HepG2 (cell line): Measurements from ENCODE around the gene ARHGEF11. TPM values are rescaled to one million over a fixed set of nuclear protein-coding genes. Genes with fewer than 3 reads are reported as not detected.

Experiments
- ATAC-seq: fragments of 200-7000 bp; cut with Tn5 transposase; 3 replicates; pipeline ENCODE4 v1.9.1; 2020; ENCODE audit warnings: mild to moderate bottlenecking, moderate library complexity
- BruUV-seq: library from RNA; stranded (reverse); fragments of 400-500 nt; replicated peaks from 2 replicates; lab custom pipeline; 2021; lab: Mats Ljungman, UMichigan
- CTCF ChIA-PET: fragments of 300-600 bp; formaldehyde crosslinking; extraction: SDS; loops from one replicate; lab custom pipeline; 2021; ENCODE audit warnings: low total read pairs, inconsistent platforms, low intra/inter-chr PET ratio; lab: Yijun Ruan, JAX
- POLR2A ChIA-PET: fragments of 350-600 bp; sonication (Branson Sonifier 250); formaldehyde crosslinking; loops from one replicate; lab custom pipeline; 2020; ENCODE audit warnings: antibody characterized with exemption, inconsistent platforms; lab: Yijun Ruan, JAX
- DNase-seq: peaks from one replicate; pipeline ENCODE4 v3.0.0-alpha.2; 2015; ENCODE audit warnings: low spot score
- FAIRE-seq: peaks from 3 replicates; lab custom pipeline; 2011; peaks lifted over from hg19 to GRCh38; lab: Jason Lieb, UNC
- H2AFZ ChIP-seq: one replicate; pipeline ENCODE4 v1.6.1; 2011; ENCODE audit warnings: low read length, inconsistent platforms
- H3K27ac ChIP-seq: fragments of 300-600 bp; 3 replicates; pipeline ENCODE4 v1.8.0; 2011; ENCODE audit warnings: mixed run types, mild to moderate bottlenecking, mixed read lengths, low read length, inconsistent platforms; ENCODE audit not compliant: insufficient read depth; ENCODE audit errors: extremely low read length
- H3K27me3 ChIP-seq, 2 experiments: fragments of 200-600 bp in 1 of 2; 2 replicates in 1 of 2; 3 replicates in 1 of 2; pipeline versions ENCODE4 v1.6.0 to v1.8.0; 2011; ENCODE audit warnings: low read length in 2 of 2, mild to moderate bottlenecking in 2 of 2, moderate library complexity in 2 of 2, inconsistent platforms in 1 of 2; ENCODE audit not compliant: insufficient read depth in 2 of 2, control insufficient read depth in 1 of 2
- H3K36me3 ChIP-seq, 2 experiments: fragments of 200-600 bp in 1 of 2; replicated peaks in 1 of 2; 2 replicates in 1 of 2; 3 replicates in 1 of 2; pipeline versions ENCODE4 v1.5.1 to v1.8.0; 2011; ENCODE audit warnings: low read length in 2 of 2, inconsistent platforms in 1 of 2; ENCODE audit not compliant: insufficient read depth in 2 of 2, control insufficient read depth in 1 of 2
- H3K4me1 ChIP-seq: 2 replicates; pipeline ENCODE4 v1.5.1; 2012; ENCODE audit warnings: low read length, inconsistent platforms; ENCODE audit not compliant: insufficient read depth
- H3K4me2 ChIP-seq: 2 replicates; pipeline ENCODE4 v1.6.0; 2011; ENCODE audit warnings: low read depth, low read length, inconsistent platforms
- H3K4me3 ChIP-seq, 3 experiments: fragments of 200-600 bp in 1 of 3; sonication (generic), shearing (Covaris generic) in 1 of 3; replicated peaks in 1 of 3; 2 replicates each; pipeline ENCODE4 v1.5.1; 2011 to 2016; ENCODE audit warnings: low read length in 3 of 3, inconsistent platforms in 2 of 3, low read depth in 2 of 3, mild to moderate bottlenecking in 2 of 3, control low read depth in 1 of 3, mixed read lengths in 1 of 3; ENCODE audit not compliant: insufficient read depth in 1 of 3
- H3K79me2 ChIP-seq: one replicate; pipeline ENCODE4 v1.6.1; 2011; ENCODE audit warnings: low read length, inconsistent platforms; ENCODE audit not compliant: insufficient read depth
- H3K9ac ChIP-seq: 2 replicates; pipeline ENCODE4 v1.6.0; 2011; ENCODE audit warnings: mild to moderate bottlenecking, low read depth, low read length, inconsistent platforms; ENCODE audit not compliant: insufficient read depth
- H3K9me3 ChIP-seq: 2 replicates; pipeline ENCODE4 v1.5.1; 2012; ENCODE audit warnings: mild to moderate bottlenecking, low read length
- H4K20me1 ChIP-seq: 2 replicates; pipeline ENCODE4 v1.6.0; 2011; ENCODE audit warnings: inconsistent platforms, mild to moderate bottlenecking, low read length, moderate library complexity; ENCODE audit not compliant: insufficient read depth
- CEBPB ChIP-seq: IDR thresholded peaks from 2 replicates; pipeline ENCODE4 v1.6.1; 2011; ENCODE audit warnings: low read depth, low read length, improper control_type of control experiment, borderline replicate concordance
- CENPT ChIP-seq: sonication (generic); formaldehyde crosslinking; IDR thresholded peaks from 2 replicates; pipeline ENCODE4 v1.8.0; 2022; ENCODE audit warnings: low read depth, mild to moderate bottlenecking, moderate library complexity, missing genetic modification reagents
- ELF3 ChIP-seq: IDR thresholded peaks from 2 replicates; pipeline ENCODE4 v1.6.1; 2016; ENCODE audit warnings: missing genetic modification reagents, missing compliant biosample characterization
- NCOR1 ChIP-seq: fragments of 200-600 bp; sonication (generic); IDR thresholded peaks from 2 replicates; pipeline ENCODE4 v1.7.0; 2017; ENCODE audit warnings: antibody characterized with exemption, low read length, borderline replicate concordance
- NR2F1 ChIP-seq, 2 experiments: fragments of 450-650 bp in 1 of 2; formaldehyde crosslinking in 1 of 2; IDR thresholded peaks; 2 replicates each; pipeline versions ENCODE4 v1.5.0 to v1.6.1; 2016 to 2020; ENCODE audit warnings: mild to moderate bottlenecking in 1 of 2, missing compliant biosample characterization in 1 of 2, missing genetic modification reagents in 1 of 2, moderate library complexity in 1 of 2
- PHF5A ChIP-seq: IDR thresholded peaks from one replicate; pipeline ENCODE4 v1.6.1; 2018; ENCODE audit warnings: low read depth, missing genetic modification reagents; ENCODE audit not compliant: unreplicated experiment
- POLR2G ChIP-seq: fragments of 200-400 bp; formaldehyde crosslinking; IDR thresholded peaks from 2 replicates; pipeline ENCODE4 v1.6.1; 2018; ENCODE audit warnings: mild to moderate bottlenecking, low read depth, low read length, moderate library complexity
- RAD21 ChIP-seq: fragments of 450-650 bp; formaldehyde crosslinking; IDR thresholded peaks from 2 replicates; pipeline ENCODE4 v1.5.0; 2020; ENCODE audit warnings: mild to moderate bottlenecking
- SALL1 ChIP-seq: sonication (generic); formaldehyde crosslinking; IDR thresholded peaks from 2 replicates; pipeline ENCODE4 v1.8.0; 2022; ENCODE audit warnings: mild to moderate bottlenecking, missing genetic modification reagents
- ZNF331 ChIP-seq: sonication (generic); formaldehyde crosslinking; IDR thresholded peaks from 2 replicates; pipeline ENCODE4 v1.4.0; 2020; ENCODE audit warnings: missing genetic modification reagents
- ZNF546 ChIP-seq: sonication (generic); formaldehyde crosslinking; conservative IDR thresholded peaks from 2 replicates; pipeline ENCODE4 v1.8.1; 2023; ENCODE audit warnings: mild to moderate bottlenecking, missing genetic modification reagents
- ZNF776 ChIP-seq: sonication (generic); formaldehyde crosslinking; IDR thresholded peaks from 2 replicates; pipeline ENCODE4 v1.4.0; 2020; ENCODE audit warnings: mild to moderate bottlenecking, missing genetic modification reagents
- WGBS: methylation state at CpG from one replicate; pipeline ENCODE4 v1.1.6; 2017; ENCODE audit warnings: low lambda C conversion rate; 5-methylcytosine and 5-hydroxymethylcytosine counted together
- in situ Hi-C: cut with HindIII; loops from 2 replicates; pipeline ENCODE4 v1.10.0; 2017; ENCODE audit warnings: low pct_unique_long_range_greater_than_20kb; ENCODE audit not compliant: extremely low pct_ligation_motif_present
- intact Hi-C: fragments of 100-400 bp; cut with micrococcal nuclease; formaldehyde crosslinking; loops from one replicate; pipeline ENCODE4 v1.10.0; 2022; ENCODE audit not compliant: unreplicated experiment
- polyA plus RNA-seq, 8 experiments: library from polyadenylated mRNA; depleted of rRNA in 3 of 8; stranded (reverse) in 7 of 8; unstranded in 1 of 8; fragments of >200 nt; fragmentation: Illumina TruSeq in 4 of 8; extraction: Trizol in 4 of 8; gene quantifications; 2 replicates each; pipeline versions ENCODE4 v1.2.1 to v1.2.3, GENCODE V29; 2011 to 2016; ENCODE audit warnings: low read depth in 4 of 8, missing spikeins in 1 of 8, mixed read lengths in 1 of 8; ENCODE audit not compliant: insufficient read depth in 1 of 8
- total RNA-seq, 5 experiments: library from RNA; depleted of rRNA; stranded (reverse); fragments of >200 nt; fragmentation: Illumina TruSeq; extraction: Trizol; gene quantifications; 2 replicates each; pipeline ENCODE4 v1.2.3, GENCODE V29; 2016; ENCODE audit warnings: low read depth in 1 of 5
- TF ChIP-seq, protein P1 (sequence below): sonication (generic); formaldehyde crosslinking; IDR thresholded peaks from 2 replicates; pipeline ENCODE4 v1.5.0; 2020; ENCODE audit warnings: mild to moderate bottlenecking, missing genetic modification reagents
- TF ChIP-seq, protein P2 (sequence below): sonication (generic); formaldehyde crosslinking; IDR thresholded peaks from 2 replicates; pipeline ENCODE4 v1.4.0; 2020; ENCODE audit warnings: missing genetic modification reagents, mild to moderate bottlenecking, borderline replicate concordance
- TF ChIP-seq, protein P3 (sequence below): sonication (generic); formaldehyde crosslinking; IDR thresholded peaks from 2 replicates; pipeline ENCODE4 v1.4.0; 2020; ENCODE audit warnings: mild to moderate bottlenecking, missing genetic modification reagents

ARHGEF11 gene
- total and polyA plus RNA-seq, 2 of the 13 experiments (the other 11 are each of a cell fraction or from before 2014, with no cell fraction given), result 16.5 to 21.2 TPM

DNA sequence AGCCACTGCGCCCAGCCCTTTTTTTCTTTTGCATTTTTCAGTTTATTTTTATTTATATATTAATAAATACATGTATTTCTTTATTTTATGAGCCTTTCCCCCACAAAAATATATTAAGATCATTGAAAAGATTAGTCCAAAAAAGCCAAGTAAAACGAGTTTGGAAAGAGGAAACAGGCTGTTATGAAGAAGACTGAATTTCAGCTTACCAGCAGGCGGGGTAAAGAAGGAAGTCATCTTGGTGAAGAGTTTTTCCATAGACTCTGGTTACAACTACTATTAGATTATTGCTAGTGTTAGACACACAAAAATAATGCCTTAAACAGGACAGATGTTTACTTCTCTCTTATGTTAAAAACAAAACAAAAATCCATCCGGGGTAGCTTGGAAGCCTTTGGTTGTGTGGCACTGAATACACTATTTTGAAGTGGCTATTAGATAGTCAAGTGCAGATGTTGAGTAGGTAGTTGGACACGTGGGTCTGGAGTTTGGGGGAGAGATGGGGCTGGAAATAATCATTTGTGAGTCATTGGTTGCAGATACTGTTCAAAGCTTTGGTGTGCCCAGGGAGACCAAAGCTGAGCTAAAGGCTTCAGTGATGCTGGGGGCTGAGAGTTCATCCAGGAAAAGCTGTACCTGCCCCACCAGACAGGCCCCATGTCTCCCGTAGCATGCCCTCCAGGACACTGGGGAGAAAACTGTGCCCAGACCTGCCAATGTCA, 133.8 kb downstream of the ARHGEF11 start:
- no peak for FAIRE-seq
- intact Hi-C loops, result no loop called here
- Histone ChIP-seq H3K9ac (no peak overlapping the region), H2AFZ (no peak overlapping the region), H3K4me1 (peaks cover 15% of the 10 kb centered on the region), H3K79me2 (no peaks in the 10 kb centered on the region), H3K4me2 (no peak overlapping the region), H4K20me1 (no peaks in the 10 kb centered on the region), H3K4me3 (no peak overlapping the region), H3K27me3 (peaks cover 4 to 33% of the 10 kb centered on the region in 2 experiments; a peak in 4 of 5 replicates), H3K36me3 (no peaks in the 10 kb centered on the region), H3K27ac (no peak overlapping the region), H3K9me3 (no peaks in the 10 kb centered on the region)
- no peak for TF ChIP-seq RAD21 (CRISPR knock-in tag)
- TF ChIP-seq CENPT (CRISPR knock-in tag), result no peak
- no peak for TF ChIP-seq SALL1 (CRISPR knock-in tag)
- no peak for TF ChIP-seq ELF3
- TF ChIP-seq, protein P1, sequence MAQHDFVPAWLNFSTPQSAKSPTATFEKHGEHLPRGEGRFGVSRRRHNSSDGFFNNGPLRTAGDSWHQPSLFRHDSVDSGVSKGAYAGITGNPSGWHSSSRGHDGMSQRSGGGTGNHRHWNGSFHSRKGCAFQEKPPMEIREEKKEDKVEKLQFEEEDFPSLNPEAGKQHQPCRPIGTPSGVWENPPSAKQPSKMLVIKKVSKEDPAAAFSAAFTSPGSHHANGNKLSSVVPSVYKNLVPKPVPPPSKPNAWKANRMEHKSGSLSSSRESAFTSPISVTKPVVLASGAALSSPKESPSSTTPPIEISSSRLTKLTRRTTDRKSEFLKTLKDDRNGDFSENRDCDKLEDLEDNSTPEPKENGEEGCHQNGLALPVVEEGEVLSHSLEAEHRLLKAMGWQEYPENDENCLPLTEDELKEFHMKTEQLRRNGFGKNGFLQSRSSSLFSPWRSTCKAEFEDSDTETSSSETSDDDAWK (CRISPR knock-in tag), result no peak
- TF ChIP-seq, protein P2, sequence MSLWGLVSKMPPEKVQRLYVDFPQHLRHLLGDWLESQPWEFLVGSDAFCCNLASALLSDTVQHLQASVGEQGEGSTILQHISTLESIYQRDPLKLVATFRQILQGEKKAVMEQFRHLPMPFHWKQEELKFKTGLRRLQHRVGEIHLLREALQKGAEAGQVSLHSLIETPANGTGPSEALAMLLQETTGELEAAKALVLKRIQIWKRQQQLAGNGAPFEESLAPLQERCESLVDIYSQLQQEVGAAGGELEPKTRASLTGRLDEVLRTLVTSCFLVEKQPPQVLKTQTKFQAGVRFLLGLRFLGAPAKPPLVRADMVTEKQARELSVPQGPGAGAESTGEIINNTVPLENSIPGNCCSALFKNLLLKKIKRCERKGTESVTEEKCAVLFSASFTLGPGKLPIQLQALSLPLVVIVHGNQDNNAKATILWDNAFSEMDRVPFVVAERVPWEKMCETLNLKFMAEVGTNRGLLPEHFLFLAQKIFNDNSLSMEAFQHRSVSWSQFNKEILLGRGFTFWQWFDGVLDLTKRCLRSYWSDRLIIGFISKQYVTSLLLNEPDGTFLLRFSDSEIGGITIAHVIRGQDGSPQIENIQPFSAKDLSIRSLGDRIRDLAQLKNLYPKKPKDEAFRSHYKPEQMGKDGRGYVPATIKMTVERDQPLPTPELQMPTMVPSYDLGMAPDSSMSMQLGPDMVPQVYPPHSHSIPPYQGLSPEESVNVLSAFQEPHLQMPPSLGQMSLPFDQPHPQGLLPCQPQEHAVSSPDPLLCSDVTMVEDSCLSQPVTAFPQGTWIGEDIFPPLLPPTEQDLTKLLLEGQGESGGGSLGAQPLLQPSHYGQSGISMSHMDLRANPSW (CRISPR knock-in tag), result no peak
- TF ChIP-seq CEBPB, result no peak
- no peak for TF ChIP-seq PHF5A (CRISPR knock-in tag)
- TF ChIP-seq ZNF331, result no peak
- no peak for TF ChIP-seq NR2F1 (CRISPR knock-in tag; IDR thresholded peaks at IDR 0.05)
- no peak for TF ChIP-seq ZNF776 (CRISPR knock-in tag)
- no peak for TF ChIP-seq NCOR1
- no peak for TF ChIP-seq POLR2G
- TF ChIP-seq ZNF546 (CRISPR knock-in tag), result no peak
- TF ChIP-seq, protein P3, sequence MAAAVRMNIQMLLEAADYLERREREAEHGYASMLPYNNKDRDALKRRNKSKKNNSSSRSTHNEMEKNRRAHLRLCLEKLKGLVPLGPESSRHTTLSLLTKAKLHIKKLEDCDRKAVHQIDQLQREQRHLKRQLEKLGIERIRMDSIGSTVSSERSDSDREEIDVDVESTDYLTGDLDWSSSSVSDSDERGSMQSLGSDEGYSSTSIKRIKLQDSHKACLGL, result no peak
- DNase-seq, result no peak
- CTCF ChIA-PET, result no interaction called here
- BruUV-seq, result no TSS peak
- in situ Hi-C loops, result no loop called here
- POLR2A ChIA-PET, result no interaction called here
- ATAC-seq, result no peak
- WGBS, result 29% methylated on average over 5 of the region's 6 CpGs
